HEK293 (cell line): Measurements from ENCODE around the gene NPW.

ENCODE experiments used
- ZBTB7A ChIP-seq: fragments of 450-650 bp; formaldehyde crosslinking; IDR thresholded peaks from 2 replicates; pipeline ENCODE4 v1.5.1; 2016; ENCODE audit warnings: low read depth, missing biosample characterization, missing genetic modification characterization
- TF ChIP-seq, protein P1 (sequence below): fragments of 450-650 bp; formaldehyde crosslinking; IDR thresholded peaks from 2 replicates; pipeline ENCODE4 v1.5.1; 2016; ENCODE audit warnings: missing biosample characterization, missing genetic modification characterization

DNA sequence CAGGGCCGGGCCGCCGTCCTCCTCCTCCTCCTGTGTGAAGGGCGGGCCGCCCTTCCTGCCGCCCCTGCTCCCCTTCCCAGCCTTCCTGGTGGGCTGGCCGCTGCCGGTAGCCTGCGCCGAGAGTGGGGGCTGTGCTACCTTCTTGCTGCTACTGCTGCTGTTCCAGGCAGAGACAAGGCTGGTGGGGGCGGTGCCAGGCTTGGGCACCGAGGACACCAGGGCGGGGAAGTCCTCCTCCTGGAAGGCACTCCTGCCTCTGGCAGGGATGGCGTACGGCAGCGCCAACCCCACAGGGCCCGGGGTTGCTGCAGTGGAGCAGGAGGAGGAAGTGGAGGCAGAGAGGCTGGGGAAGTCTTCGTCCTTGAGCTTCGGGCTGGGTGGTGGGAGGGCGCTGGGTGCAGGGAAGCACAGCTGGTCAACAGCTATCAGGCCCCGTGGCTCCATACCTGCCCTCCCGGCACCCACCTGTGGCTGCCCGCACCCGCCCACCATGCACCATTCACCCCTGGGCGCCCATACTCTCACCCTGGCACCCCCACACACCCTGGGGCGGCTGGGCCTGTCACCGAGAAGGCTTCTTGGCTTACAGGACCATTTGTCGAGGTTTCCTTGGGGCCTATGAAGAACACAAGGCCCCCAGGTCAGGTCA, 19.6 kb upstream of the NPW start:
- TF ChIP-seq, protein P1, sequence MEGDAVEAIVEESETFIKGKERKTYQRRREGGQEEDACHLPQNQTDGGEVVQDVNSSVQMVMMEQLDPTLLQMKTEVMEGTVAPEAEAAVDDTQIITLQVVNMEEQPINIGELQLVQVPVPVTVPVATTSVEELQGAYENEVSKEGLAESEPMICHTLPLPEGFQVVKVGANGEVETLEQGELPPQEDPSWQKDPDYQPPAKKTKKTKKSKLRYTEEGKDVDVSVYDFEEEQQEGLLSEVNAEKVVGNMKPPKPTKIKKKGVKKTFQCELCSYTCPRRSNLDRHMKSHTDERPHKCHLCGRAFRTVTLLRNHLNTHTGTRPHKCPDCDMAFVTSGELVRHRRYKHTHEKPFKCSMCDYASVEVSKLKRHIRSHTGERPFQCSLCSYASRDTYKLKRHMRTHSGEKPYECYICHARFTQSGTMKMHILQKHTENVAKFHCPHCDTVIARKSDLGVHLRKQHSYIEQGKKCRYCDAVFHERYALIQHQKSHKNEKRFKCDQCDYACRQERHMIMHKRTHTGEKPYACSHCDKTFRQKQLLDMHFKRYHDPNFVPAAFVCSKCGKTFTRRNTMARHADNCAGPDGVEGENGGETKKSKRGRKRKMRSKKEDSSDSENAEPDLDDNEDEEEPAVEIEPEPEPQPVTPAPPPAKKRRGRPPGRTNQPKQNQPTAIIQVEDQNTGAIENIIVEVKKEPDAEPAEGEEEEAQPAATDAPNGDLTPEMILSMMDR (tag by site-specific recombination), result no peak
- no peak for TF ChIP-seq ZBTB7A (tag by site-specific recombination)
